GM19351 (cell line): ENCODE results near the gene TMTC1.

Experiments used
- ATAC-seq: cut with Tn5 transposase; IDR thresholded peaks from one replicate; pipeline ENCODE4 v1.9.1; 2021; ENCODE audit warnings: mild to moderate bottlenecking, moderate library complexity; ENCODE audit not compliant: unreplicated experiment

Gene TMTC1

DNA sequence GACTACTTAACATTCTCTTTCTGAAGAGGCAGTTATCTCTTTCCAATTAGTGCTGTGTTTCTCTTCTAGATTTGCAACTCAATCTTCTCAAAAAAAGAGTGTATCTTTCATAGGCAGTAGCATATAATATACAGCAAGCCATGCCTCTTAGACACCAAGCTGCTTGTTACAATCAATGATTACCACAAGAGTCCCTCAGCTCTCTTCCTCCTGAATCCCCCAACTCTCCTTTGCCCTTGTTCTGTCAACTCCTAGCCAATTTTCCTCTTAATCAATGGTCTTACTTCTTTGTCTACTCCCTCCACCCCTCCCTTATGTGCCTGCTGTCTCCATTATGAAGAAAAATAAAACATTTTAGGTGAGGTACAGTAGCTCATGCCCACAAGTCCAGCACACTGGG lies 2.6 kb downstream of the TMTC1 start:
- no peak for ATAC-seq

- ATAC-seq: no peak
Measured at GRCh38 chr12:29780084-29780483, 3.7 kb downstream of the TMTC1 start.

DNA sequence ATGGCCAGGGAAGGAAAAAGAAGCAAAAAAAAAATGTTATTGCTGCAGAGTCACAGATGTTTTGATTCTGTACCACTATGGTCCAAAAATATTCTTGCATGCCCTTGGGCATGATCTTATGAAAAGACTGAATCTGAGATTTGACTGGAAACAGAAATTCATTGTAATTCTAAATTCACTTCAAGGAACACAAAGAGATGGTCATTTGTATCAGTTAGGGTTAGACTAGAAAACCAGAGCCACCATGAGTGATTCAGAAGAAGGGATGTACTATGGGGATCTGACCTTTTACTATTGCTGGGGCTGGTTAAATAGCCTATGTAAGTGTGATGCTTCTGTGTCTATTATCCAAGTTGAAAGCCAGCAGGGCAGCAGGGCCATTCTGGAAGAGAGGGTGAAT lies 5.2 kb downstream of the TMTC1 start:
- ATAC-seq: no peak

DNA sequence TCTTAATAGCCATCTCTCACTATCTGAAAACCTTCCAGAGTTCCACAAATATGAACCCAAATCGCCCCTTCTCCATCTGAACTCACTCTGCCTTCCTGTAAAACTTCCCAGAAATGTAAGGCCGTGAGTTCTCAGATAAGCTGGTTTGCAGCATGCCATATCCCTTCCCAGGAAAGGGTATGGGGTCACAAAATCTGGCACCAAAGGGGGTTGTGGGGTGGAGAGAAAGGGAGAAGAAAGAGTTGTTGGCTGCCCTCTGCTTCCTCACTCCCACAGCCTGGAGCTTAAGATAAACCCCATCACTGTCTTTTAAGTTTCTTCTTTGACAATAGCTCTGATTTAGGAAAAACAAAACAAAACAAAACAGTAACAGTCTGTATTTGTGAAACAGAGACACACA lies 10.7 kb downstream of the TMTC1 start:
- ATAC-seq: no peak

GRCh38 chr12:29771786-29772185 lies 12.0 kb downstream of the TMTC1 start:
- no peak for ATAC-seq

DNA sequence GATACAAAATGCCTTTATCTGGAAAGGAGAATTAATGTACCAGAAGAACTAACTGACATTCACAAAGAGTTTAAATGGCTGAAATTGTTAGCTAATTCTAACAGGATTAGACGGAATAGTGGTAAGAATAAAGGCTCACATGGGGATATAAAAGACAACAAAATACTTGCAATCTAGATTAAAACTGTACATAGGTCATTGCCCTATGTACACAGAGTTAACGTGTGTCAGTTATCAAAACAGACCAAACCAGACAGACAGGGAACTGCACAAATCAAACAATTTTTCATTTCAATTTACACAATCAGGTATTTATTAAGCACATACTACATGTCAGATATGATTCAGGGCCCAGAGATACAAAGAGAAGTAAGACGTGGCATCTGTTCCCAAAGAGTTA lies 12.6 kb downstream of the TMTC1 start:
- no peak for ATAC-seq

DNA sequence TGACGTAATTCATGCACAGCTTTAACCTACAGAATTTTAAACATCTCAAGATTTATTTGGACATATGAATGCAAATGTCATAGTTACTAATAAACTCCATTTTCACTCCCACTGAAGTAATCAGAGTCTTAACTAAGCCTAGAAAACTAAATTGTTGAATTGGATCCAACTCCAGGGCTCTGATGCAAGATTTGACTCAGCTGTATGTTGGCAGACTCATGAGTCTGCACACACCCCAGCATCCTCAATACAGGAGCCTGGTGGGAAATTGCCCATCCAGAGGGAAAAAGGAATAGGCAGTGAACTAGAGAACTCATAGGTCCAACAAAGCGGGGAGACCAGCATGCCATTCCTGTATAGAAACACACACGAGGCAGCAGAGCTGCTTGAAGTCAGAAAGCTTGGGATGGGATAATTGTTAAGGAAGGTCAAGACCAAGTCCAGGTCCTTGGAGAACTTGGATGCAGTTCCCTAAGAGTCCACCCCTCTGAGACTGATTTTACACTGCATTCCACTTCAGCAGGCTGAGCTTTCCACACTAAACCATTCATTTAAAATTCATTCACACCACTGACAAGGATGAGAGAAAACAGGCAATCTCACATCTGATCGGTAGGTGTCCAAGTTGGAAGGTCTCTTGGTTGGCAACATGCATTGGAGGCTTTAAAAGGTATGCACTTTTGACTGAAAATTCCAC lies 14.4 kb downstream of the TMTC1 start:
- ATAC-seq: no peak

- ATAC-seq: no peak
Measured at GRCh38 chr12:29768372-29768771, 15.4 kb downstream of the TMTC1 start.

DNA sequence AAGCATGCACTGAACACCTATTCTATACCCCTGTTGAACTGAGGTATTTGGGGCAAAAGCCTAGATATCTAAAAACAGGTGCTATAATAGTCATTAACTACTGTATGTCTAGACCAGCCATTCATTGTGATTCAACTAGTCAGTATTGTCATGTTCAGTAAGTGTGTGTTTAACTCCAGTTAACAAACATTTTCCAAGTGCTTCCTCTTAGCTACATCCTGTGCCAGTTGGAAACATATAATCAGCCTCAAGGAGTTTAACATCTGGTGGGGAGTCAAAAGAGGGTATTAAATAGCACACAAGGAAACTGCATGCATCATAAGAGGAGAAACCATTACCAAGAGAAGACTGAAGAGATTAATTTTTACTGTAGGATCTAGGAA lies 20.4 kb downstream of the TMTC1 start:
- ATAC-seq: no peak

- ATAC-seq: no peak
Measured at GRCh38 chr12:29762637-29763300, 21.0 kb downstream of the TMTC1 start.

- no peak for ATAC-seq
Measured at GRCh38 chr12:29759950-29760349, 23.8 kb downstream of the TMTC1 start.

GRCh38 chr12:29756741-29757390 lies 26.9 kb downstream of the TMTC1 start:
- no peak for ATAC-seq

DNA sequence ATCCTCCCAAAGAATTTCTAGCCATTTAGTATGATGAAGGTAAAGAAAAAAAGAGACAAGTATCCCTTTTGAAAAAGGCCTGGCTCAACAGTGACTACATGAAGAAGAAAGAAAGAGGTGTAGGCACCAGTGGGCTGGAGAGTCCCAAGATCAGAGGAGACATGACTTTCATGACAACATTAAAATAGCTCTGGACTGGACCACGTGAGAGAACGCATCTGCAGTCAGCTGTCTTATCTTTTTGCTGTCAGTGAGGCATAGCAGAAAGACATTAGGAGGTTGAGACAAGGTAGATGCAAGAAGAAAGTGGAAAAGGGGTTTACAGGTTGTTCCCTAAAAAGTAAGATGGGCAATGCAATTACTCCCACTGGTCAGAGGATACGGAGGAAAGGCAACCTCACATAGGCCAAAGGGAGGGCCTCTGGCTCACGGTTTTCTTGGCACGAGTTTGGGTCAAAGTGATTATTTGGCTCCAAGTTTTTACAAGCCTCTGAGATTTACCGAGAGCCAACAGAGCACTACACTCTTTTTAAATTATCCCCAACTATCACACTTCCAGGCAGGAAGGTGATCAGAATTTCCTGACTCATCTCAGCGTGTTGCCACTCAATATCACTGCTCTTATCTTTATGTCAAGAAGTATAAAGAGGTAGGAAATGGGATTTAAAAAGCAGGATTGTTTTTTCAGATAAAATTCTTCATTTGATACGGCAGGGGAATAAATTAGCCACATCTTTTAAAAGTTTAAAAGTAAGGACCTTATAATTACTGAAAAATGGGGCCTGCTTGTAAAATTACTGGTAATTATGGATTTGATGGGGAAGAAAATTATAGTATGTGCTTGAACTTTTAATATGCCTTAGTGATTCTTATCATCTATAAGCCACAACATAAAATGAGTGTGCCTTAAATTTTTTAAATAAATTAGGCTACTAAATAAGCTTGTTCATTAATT lies 29.2 kb downstream of the TMTC1 start:
- ATAC-seq: no peak

DNA sequence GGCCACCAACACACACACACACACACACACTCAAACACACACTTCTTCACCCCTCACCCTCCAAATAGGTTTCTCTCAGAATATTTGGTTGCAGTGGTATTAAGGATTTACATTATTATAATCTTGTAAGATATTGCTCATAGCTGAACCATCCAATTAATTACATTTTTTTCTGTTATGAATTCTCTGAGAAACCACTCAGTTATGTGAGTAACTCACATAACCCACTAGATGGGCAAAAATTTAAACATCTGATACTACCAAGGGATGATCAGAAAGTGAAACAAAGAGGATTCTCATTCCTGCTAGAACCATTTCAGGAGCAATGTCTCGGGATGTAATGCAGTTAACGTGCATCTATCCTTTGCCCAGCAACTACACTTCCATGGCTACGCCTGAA lies 31.6 kb downstream of the TMTC1 start:
- no peak for ATAC-seq

GRCh38 chr12:29751676-29752075 lies 32.1 kb downstream of the TMTC1 start:
- ATAC-seq: no peak

GRCh38 chr12:29750928-29751220 lies 32.9 kb downstream of the TMTC1 start:
- no peak for ATAC-seq

DNA sequence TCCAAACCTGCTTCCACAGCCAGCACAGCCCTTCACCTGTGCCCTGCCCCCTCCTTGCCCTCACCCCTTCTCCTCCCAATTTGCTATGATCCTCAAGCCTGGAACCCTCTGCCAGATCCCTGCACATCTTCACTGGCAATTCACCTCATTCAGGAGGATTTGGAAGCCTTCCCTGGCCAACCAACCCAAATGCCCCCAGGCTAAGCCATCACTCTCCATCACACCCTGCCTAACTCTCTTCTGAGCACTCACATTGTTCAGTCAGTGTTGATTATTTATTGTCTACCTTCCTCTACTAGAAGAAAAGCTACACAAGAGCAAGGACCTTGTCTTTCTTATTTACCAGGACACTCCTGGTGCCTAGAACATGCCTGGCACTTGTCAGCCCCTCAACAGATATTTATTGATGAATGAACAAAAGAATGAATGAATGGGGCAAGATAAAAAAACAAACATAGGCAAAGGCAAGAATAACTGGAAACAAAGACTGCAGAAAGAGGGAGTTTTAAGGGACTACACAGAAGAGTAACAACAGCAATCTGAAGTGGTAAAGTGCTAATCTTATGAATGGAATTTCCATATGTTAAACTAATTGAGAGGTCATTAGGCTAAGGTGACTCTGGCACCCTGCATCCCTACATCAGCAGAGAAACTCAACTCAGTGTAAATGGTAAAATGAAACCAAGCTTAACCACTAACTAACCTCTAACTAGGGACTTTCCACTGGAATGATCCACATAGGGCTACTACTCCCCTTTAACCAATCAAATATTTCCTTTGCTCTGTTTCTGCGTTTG lies 33.4 kb downstream of the TMTC1 start:
- ATAC-seq: peak; percentile 78

DNA sequence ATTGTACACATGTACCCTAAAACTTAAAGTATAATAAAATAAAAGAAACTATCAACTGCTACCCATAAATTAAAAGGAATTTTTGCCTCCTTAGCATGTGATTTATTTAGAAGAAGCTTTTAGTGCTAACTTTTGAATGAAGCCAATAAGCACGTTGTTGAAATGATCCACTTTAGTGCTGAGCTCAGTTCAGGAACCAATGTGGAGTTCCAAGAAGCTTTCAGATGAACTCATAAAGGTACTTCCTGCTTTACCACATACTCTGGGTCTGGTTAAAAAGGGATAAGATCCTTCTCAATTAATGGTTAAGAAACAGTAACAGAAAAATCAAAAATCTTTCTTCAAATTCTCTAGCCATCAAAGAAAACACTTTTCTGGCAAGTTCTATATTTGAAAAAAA lies 39.4 kb downstream of the TMTC1 start:
- ATAC-seq: no peak

DNA sequence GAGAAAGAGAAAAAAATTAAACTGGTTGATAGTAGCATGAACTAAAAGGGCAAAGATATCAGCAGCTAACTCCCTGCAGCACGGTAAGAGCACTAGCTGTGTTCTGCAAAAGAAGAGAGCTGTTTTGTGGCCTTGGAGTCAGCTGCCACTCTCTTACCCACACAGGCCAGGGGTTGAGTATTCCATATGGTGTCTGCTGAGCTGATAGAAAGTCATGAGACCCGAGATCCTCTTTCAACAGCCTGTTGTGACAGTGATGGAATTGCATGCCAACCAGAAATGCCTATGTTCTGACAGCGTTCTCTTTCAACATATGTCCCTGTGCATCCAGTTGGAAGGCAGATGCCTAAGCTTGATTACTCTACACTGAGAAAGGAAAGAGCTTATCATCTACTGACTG lies 39.9 kb downstream of the TMTC1 start:
- no peak for ATAC-seq

DNA sequence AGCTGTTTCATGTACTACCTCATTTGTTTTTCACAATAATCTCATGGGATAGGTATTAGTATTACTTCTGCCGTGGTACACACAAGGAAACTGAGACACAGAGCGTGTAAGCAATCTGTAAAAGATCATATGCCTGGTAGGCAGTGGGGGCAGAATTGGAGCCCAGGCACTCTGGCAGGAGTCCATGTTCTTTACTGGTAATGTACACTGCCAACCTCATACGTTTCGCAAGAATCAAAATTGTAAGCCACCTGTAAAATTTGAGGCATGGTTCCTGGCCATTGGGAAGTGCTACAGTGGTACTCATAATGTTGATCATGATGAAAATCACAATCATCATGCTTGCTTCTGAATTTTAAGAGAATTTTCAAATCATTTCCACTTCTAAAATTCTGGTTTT lies 40.7 kb downstream of the TMTC1 start:
- ATAC-seq: no peak

DNA sequence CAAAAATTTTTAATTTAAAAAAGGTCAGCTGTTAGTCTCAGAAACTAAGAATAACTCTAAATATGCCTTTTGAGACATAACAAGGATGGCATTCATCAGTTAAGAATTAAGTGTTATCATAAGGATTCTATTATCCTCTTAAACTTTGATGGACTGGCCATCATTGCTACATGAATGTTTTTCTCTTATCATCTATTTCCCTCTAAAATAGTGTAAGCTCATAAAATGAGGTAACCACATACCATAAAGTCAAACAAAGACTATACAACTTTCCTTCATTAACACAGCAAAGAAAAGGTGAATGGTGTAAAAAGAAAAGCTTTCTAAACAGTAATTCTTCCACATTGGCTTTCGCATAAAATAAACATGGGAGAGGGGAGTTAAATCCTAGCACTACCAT lies 41.1 kb downstream of the TMTC1 start:
- no peak for ATAC-seq
